PFSK-1 (cell line): ENCODE data around the gene CD274.

Source experiments
- FOXP2 ChIP-seq: optimal IDR thresholded peaks from 2 replicates; pipeline ENCODE3; 2011; ENCODE audit warnings: borderline replicate concordance, control low read depth, inconsistent platforms; ENCODE audit not compliant: insufficient read depth; ENCODE audit errors: extremely low read length, extremely low read depth
- REST ChIP-seq, 2 experiments: IDR thresholded peaks; 2 replicates each; pipeline versions ENCODE4 v1.6.1 to v1.8.0; 2011 to 2012; ENCODE audit warnings: low read depth in 2 of 2, low read length in 2 of 2, control low read depth in 1 of 2, inconsistent platforms in 1 of 2, mild to moderate bottlenecking in 1 of 2, moderate library complexity in 1 of 2; ENCODE audit not compliant: insufficient read depth in 1 of 2
- SIN3A ChIP-seq: IDR thresholded peaks from 2 replicates; pipeline ENCODE4 v1.6.1; 2012; ENCODE audit warnings: mild to moderate bottlenecking, low read length, moderate library complexity, borderline replicate concordance; ENCODE audit not compliant: insufficient read depth
- TAF1 ChIP-seq: IDR thresholded peaks from 2 replicates; pipeline ENCODE4 v1.6.1; 2012; ENCODE audit warnings: low read length, control low read depth, borderline replicate concordance; ENCODE audit not compliant: insufficient read depth

Gene CD274

GRCh38 chr9:5518937-5519319 lies 68.6 kb downstream of the CD274 start:
- TF ChIP-seq REST (IDR thresholded peaks at IDR 0.05; ENCODE audit: insufficient read depth in 1 of 2, low read depth in 2 of 2, low read length in 2 of 2) (no peak), TAF1 (no peak), SIN3A (no peak), FOXP2 (no peak)
